ENCODE data around the gene DPF3. TPM values are rescaled to one million over a fixed set of nuclear protein-coding genes. Genes with fewer than 3 reads are reported as not detected.

The DPF3 gene
- total RNA-seq, 1 donor from 2014 or later = 0.90 TPM

GRCh38 chr14:72793156-72793939 is 100.6 kb downstream of the DPF3 start:
- no peak for TF ChIP-seq CTCF (IDR thresholded peaks at IDR 0.05)
- no peaks in the 10 kb centered on the region for H3K9me3 ChIP-seq
- H3K27me3 ChIP-seq = no peaks in the 10 kb centered on the region
- no peak overlapping the region for H3K27ac ChIP-seq
- ATAC-seq (no peak), DNase-seq (no peak)
- H3K4me1 ChIP-seq = no peaks in the 10 kb centered on the region
- H3K36me3 ChIP-seq = no peaks in the 10 kb centered on the region
- H3K4me3 ChIP-seq = no peak overlapping the region
- intact Hi-C loops (cut with DNase I) = no loop called here

- ATAC-seq (no peak), DNase-seq (no peak)
- Histone ChIP-seq H3K36me3 (no peaks in the 10 kb centered on the region), H3K4me1 (no peaks in the 10 kb centered on the region), H3K27me3 (no peaks in the 10 kb centered on the region), H3K9me3 (no peaks in the 10 kb centered on the region), H3K27ac (no peak overlapping the region), H3K4me3 (no peak overlapping the region)
- no peak for TF ChIP-seq CTCF (IDR thresholded peaks at IDR 0.05)
- intact Hi-C loops (cut with DNase I) = no loop called here
Measured at GRCh38 chr14:72792051-72792788, 101.7 kb downstream of the DPF3 start.

GRCh38 chr14:72790887-72791566 is 102.9 kb downstream of the DPF3 start:
- Histone ChIP-seq H3K36me3 (no peaks in the 10 kb centered on the region), H3K27ac (no peak overlapping the region), H3K4me1 (no peaks in the 10 kb centered on the region), H3K9me3 (no peaks in the 10 kb centered on the region), H3K27me3 (no peaks in the 10 kb centered on the region), H3K4me3 (no peak overlapping the region)
- ATAC-seq (no peak), DNase-seq (no peak)
- no peak for TF ChIP-seq CTCF (IDR thresholded peaks at IDR 0.05)
- intact Hi-C loops (cut with DNase I) = no loop called here

- no peaks in the 10 kb centered on the region for H3K4me1 ChIP-seq
- no peak for TF ChIP-seq CTCF (IDR thresholded peaks at IDR 0.05)
- no peaks in the 10 kb centered on the region for H3K36me3 ChIP-seq
- DNase-seq (no peak), ATAC-seq (no peak)
- H3K9me3 ChIP-seq = no peaks in the 10 kb centered on the region
- no peak overlapping the region for H3K4me3 ChIP-seq
- no peaks in the 10 kb centered on the region for H3K27me3 ChIP-seq
- intact Hi-C loops (cut with DNase I) = no loop called here
- H3K27ac ChIP-seq = no peak overlapping the region
Measured at GRCh38 chr14:72788972-72789728, 104.8 kb downstream of the DPF3 start.

- Histone ChIP-seq H3K4me1 (no peaks in the 10 kb centered on the region), H3K4me3 (no peak overlapping the region), H3K36me3 (no peaks in the 10 kb centered on the region), H3K27me3 (no peaks in the 10 kb centered on the region), H3K9me3 (no peaks in the 10 kb centered on the region), H3K27ac (no peak overlapping the region)
- intact Hi-C loops (cut with DNase I) = no loop called here
- ATAC-seq (no peak), DNase-seq (no peak)
- TF ChIP-seq CTCF (IDR thresholded peaks at IDR 0.05) = no peak
Measured at GRCh38 chr14:72788255-72788654, 105.6 kb downstream of the DPF3 start.

Measured in upper lobe of right lung (tissue), 1 donor.